ENCODE data around the gene GATAD1.
"Not testable (repeated sequence)": the region's sequence is repeated elsewhere in the genome, so short reads cannot be mapped to it uniquely, and the experiment has no call there.

GATAD1 gene

DNA sequence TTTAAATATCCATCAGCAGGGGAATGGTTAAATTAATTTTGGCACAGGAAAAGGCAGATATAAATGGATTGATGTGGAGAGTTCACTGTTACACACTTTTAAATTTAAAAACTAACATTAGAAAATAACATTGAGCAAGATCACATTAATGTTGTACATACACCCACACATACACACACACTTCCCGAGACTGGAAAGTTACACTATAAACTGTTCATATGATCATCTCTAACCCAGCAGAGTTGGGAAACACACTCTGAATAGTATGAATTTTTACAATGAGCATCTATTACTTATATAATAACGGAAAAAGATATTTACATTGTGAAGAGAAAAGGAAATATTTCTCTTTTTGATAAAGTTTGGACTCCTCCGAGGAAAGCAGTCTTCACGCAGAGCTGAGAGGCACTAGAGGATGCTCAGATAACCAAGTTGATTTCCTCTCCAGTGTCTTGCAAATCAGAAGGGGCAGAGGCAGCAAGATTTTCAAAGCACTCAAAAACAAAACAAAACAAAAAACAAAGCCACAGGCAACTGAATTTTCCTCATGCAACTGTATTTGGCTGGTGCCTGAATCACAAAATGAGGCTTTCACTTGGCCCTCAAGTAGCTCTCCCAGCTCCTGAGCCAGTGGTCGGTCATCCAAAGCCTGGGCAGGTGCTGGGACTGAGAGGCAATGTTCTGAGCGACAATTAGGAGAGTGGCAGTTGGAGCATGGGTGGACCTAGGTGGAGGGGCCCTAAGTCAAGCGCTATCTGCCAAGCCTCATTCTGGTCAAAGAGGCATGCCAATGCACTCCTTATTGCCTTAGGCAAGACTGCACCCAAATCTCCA is 10.5 kb upstream of the GATAD1 start:
- DNase-seq (ENCODE audit: low read depth in 3 of 3, low spot score in 1 of 3) = no peak

- no peak for DNase-seq (ENCODE audit: low read depth in 3 of 3, low spot score in 1 of 3)
Observed at GRCh38 chr7:92437956-92438491, 9.3 kb upstream of the GATAD1 start.

- DNase-seq (ENCODE audit: low read depth in 3 of 3, low spot score in 1 of 3) = not testable (repeated sequence)
Observed at GRCh38 chr7:92442720-92443119, 4.6 kb upstream of the GATAD1 start.

- DNase-seq (ENCODE audit: low read depth in 3 of 3, low spot score in 1 of 3) = no peak
Observed at GRCh38 chr7:92446869-92447344, 375 bp upstream of the GATAD1 start.

- peak in 2 of 3 donors; percentile 16 to 27 for DNase-seq (ENCODE audit: low read depth in 3 of 3, low spot score in 1 of 3)
Observed at GRCh38 chr7:92448205-92448747, 994 bp downstream of the GATAD1 start.

- DNase-seq (ENCODE audit: low read depth in 3 of 3, low spot score in 1 of 3) = no peak
Observed at GRCh38 chr7:92451645-92452044, 4.4 kb downstream of the GATAD1 start.

DNA sequence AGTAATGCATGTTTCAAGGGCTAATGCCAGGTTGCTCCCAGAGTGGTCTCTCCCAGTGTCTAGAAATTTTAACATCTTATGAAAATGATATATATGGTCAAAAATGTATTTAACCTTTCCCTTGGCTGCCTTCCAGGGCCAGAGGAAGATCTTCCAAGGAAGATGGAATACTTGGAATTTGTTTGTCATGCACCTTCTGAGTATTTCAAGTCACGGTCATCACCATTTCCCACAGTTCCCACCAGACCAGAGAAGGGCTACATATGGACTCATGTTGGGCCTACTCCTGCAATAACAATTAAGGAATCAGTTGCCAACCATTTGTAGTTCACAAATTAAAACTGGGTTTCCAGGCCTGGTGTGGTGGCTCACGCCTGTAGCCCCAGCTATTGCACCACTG is 9.0 kb downstream of the GATAD1 start:
- no peak for DNase-seq (ENCODE audit: low read depth in 3 of 3, low spot score in 1 of 3)

DNA sequence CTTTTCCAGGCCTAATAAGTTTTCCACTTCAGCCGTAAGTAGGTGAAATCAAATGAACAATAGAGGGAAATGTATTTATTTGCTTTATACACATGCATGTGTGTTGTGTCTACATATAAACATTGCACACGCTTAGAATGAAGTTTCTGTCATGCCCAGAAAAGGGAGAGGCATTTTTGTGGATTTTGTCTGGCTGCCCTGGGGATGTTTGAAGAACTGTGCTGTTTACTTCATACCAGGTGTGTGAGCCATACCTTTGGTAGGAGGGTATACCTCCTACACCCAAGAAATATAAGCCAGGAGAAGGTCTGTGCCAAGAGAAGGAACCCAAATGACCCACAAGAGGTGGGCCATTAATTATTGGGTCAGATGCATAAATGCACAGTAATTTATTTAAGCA is 12.8 kb downstream of the GATAD1 start:
- no peak for DNase-seq (ENCODE audit: low read depth in 3 of 3, low spot score in 1 of 3)

DNA sequence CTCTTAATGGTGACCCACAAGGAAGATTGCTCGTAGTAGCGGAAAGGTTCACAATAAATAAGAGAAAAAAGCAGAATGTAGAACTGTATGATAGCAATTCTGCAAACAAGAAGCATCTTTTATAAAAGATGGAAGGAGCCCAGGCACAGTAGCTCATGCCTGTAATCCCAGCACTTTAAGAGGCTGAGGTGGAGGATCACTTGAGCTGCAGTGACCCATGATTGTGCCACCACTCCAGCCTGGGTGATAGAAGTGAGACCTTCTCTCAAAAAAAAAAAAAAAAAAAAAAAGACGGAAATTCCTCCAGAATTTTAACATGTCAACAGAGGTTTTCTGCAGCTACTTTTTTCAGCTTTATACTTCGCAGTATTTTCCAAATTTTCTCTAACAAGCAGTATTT is 13.2 kb downstream of the GATAD1 start:
- DNase-seq (ENCODE audit: low read depth in 3 of 3, low spot score in 1 of 3) = no peak

DNA sequence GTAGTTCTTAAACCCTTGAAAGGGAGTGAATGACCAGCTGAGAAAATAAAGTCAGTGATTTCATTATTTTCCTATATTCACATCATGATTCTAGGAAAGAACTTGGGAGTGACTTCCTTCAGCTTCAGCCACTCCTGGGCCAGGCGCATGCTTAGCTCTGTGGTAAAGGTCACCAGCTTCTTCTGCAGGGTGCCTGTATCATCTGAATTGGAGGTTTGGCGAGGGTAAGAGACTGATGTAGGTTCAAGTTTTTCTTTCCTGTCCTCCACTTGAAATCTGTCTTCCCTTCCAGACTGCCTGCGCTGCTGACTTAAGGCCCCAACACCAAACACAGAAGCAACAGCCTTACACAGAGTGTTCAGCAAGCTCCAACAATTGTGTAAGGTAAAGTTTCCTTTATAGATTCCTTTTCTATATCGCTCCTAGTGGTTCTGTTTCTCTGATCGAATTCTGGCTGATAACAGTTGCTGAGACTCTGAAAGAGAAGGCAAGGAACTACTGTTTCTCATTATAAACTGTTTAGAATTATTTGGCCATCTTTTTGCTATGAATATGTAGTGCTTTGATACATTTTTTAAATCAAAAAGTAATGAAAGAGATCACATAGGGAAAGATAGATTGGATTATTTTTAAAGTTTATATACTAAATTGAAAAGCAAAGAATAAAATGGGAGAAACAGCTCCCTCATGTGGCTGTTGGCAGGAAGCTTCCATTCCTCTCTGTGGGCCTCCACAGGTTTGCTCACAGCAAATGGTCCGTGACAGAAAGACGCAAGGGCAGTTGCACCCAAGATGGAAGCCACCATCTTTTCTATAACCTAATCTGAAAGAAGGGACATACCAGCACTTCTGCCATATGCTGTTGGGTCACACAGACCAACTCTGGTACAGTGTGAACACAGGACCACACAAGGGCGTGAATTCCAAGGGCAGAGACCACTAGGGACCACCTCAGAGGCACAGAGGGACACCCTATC is 14.0 kb downstream of the GATAD1 start:
- no peak for DNase-seq (ENCODE audit: low read depth in 3 of 3, low spot score in 1 of 3)

GRCh38 chr7:92462560-92462959 is 15.3 kb downstream of the GATAD1 start:
- no peak for DNase-seq (ENCODE audit: low read depth in 3 of 3, low spot score in 1 of 3)

- DNase-seq (ENCODE audit: low read depth in 3 of 3, low spot score in 1 of 3) = no peak
Observed at GRCh38 chr7:92464515-92464914, 17.2 kb downstream of the GATAD1 start.

DNA sequence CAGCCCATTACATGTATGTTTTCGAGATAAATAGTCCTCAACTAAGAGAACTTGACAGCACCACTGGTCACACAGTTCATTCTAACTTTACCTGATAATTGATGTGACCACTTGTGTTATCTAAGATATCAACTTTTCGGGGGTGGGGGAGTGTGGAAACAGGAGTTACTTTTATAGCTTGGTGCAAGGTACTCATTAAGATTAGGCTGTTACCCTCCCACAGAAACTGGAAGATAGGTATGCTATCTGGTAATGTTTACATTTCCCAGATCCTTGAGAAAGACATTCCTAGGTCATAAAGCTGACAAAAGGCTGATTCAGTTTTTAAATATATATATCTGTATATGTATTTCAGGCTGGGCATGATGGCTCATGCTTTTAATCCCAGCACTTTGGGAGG is 19.4 kb downstream of the GATAD1 start:
- no peak for DNase-seq (ENCODE audit: low read depth in 3 of 3, low spot score in 1 of 3)

DNA sequence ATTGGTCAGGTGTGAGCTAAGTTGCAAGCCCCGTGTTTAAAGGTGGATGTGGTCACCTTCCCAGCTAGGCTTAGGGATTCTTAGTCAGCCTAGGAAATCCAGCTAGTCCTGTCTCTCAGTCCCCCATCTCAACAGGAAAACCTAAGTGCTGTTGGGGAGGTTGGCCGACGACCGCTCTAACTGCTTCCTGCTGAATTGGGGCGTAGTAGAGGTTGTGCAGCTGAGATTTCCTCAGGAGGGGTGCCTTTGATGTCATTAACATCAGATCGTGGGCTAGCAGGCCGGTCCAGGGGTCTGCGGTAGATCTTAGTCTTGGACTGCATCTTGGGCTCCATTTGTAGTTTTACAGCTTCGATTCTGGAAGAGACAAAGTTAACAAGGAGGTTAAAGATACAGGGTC is 21.3 kb downstream of the GATAD1 start:
- DNase-seq (ENCODE audit: low read depth in 3 of 3, low spot score in 1 of 3) = not testable (repeated sequence)

GRCh38 chr7:92473989-92474388 is 26.7 kb downstream of the GATAD1 start:
- DNase-seq (ENCODE audit: low read depth in 3 of 3, low spot score in 1 of 3) = not testable (repeated sequence)

GRCh38 chr7:92475261-92475770 is 28.0 kb downstream of the GATAD1 start:
- not testable (repeated sequence) for DNase-seq (ENCODE audit: low read depth in 3 of 3, low spot score in 1 of 3)

- DNase-seq (ENCODE audit: low read depth in 3 of 3, low spot score in 1 of 3) = not testable (repeated sequence)
Observed at GRCh38 chr7:92475851-92476590, 28.7 kb downstream of the GATAD1 start.

- DNase-seq (ENCODE audit: low read depth in 3 of 3, low spot score in 1 of 3) = not testable (repeated sequence)
Observed at GRCh38 chr7:92477681-92478080, 30.4 kb downstream of the GATAD1 start, which contains the start of gene ERVW-1. Gene ERVW-1 (minus strand): TSS chr7:92477946. CDS start chr7:92470381, 7,565 bp downstream.

- no peak for DNase-seq (ENCODE audit: low read depth in 3 of 3, low spot score in 1 of 3)
Observed at GRCh38 chr7:92478095-92478494, 30.8 kb downstream of the GATAD1 start.

- DNase-seq (ENCODE audit: low read depth in 3 of 3, low spot score in 1 of 3) = no peak
Observed at GRCh38 chr7:92478711-92479110, 31.4 kb downstream of the GATAD1 start.
